Epithelial cell of prostate (primary cell): ENCODE data around the gene DNAH3.
A peak's percentile ranks its signal among the peaks of the same experiment; 100 is the strongest.
"Not testable (repeated sequence)": the region's sequence is repeated elsewhere in the genome, so short reads cannot be mapped to it uniquely, and the experiment has no call there.

Experiments used
- DNase-seq: peaks from one replicate; pipeline ENCODE4 v3.0.0-alpha.2; 2011; ENCODE audit warnings: low read depth, low spot score
- H3K27ac ChIP-seq: fragments of 450-650 bp; 2 replicates; pipeline ENCODE4 v1.5.1; 2017; ENCODE audit warnings: mild to moderate bottlenecking

DNAH3 gene

DNA sequence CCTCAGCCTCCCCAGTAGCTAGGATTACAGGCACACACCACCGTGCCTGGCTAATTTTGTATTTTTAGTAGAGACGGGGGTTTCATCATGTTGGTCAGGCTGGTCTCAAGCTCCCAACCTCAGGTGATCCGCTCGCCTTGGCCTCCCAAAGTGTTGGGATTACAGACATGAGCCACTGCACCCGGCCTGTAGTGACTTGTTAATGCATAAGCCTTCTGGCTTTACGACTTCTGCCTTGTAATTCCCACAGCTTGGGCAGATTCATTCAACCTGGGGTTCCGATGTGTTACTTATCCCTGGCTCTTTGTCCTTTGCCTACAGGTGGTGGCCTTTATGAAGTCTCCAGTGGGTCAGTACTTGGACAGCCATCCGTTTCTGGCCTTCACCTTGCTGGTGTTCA, 19.5 kb upstream of the DNAH3 start:
- not testable (repeated sequence) for H3K27ac ChIP-seq, DNase-seq

- DNase-seq: no peak
- no peak overlapping the region for H3K27ac ChIP-seq
These were observed 18.8 kb upstream of the DNAH3 start for GRCh38 chr16:21169249-21169981.

- peak overlapping the region; percentile 65 for H3K27ac ChIP-seq
- DNase-seq: no peak
These were observed 17.4 kb upstream of the DNAH3 start for GRCh38 chr16:21167929-21168602.

DNA sequence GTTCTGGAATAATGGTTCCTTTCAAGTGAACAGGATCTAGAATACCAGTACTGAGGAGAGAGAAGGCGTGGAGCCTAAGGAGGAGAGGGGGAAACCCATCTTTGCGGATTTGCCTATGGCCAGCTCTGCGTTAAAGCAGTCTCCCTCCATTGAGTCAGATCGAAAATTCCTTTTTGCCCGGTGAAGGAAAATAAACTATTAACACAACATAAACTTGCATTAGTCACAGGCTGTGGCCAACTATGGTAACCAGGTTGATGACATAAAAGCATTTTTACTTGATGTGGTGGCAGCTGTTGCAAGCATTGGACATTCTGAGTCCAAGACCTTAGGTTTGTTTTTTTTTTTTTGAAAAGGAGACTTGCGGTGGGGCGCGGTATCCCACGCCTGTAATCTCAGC, 16.7 kb upstream of the DNAH3 start:
- peak overlapping the region; percentile 65 for H3K27ac ChIP-seq
- peak; percentile 40 for DNase-seq

- DNase-seq: no peak
- H3K27ac ChIP-seq: peak overlapping the region; percentile 65
These were observed 15.9 kb upstream of the DNAH3 start for GRCh38 chr16:21166561-21166961.

GRCh38 chr16:21164521-21165168, 14.0 kb upstream of the DNAH3 start:
- DNase-seq: no peak
- H3K27ac ChIP-seq: no peak overlapping the region

GRCh38 chr16:21163576-21163975, 12.9 kb upstream of the DNAH3 start:
- no peak for DNase-seq
- peak overlapping the region; percentile 16 for H3K27ac ChIP-seq

DNA sequence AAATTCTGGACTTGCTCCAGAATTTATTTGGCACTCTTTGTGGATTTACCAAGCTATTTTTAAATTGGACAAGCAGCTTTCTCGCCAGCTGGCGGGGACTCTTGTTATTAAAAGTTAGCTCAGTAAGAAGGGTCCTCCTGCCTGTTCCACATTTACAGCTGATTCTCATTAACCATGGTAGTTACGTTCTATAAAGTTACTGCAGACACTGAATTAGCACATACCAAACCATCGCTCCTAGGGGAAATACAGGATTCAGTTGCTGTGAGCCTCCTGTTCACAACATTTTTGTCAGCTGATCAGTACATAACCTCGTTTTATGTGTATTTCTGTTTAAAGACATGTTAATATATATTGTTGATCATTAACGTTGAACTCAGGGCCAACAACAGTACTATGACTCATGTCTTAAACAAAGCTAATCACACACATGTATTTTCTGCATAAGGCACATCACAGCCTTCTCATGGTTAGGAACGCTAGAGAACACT, 12.1 kb upstream of the DNAH3 start:
- no peak for DNase-seq
- no peak overlapping the region for H3K27ac ChIP-seq

GRCh38 chr16:21161211-21161610, 10.6 kb upstream of the DNAH3 start:
- DNase-seq: no peak
- no peak overlapping the region for H3K27ac ChIP-seq

GRCh38 chr16:21160276-21160675, 9.6 kb upstream of the DNAH3 start:
- DNase-seq: no peak
- peak overlapping the region; percentile 72 for H3K27ac ChIP-seq

GRCh38 chr16:21159281-21159951, 8.8 kb upstream of the DNAH3 start:
- peak overlapping the region; percentile 72 for H3K27ac ChIP-seq
- peak; percentile 39 for DNase-seq

DNA sequence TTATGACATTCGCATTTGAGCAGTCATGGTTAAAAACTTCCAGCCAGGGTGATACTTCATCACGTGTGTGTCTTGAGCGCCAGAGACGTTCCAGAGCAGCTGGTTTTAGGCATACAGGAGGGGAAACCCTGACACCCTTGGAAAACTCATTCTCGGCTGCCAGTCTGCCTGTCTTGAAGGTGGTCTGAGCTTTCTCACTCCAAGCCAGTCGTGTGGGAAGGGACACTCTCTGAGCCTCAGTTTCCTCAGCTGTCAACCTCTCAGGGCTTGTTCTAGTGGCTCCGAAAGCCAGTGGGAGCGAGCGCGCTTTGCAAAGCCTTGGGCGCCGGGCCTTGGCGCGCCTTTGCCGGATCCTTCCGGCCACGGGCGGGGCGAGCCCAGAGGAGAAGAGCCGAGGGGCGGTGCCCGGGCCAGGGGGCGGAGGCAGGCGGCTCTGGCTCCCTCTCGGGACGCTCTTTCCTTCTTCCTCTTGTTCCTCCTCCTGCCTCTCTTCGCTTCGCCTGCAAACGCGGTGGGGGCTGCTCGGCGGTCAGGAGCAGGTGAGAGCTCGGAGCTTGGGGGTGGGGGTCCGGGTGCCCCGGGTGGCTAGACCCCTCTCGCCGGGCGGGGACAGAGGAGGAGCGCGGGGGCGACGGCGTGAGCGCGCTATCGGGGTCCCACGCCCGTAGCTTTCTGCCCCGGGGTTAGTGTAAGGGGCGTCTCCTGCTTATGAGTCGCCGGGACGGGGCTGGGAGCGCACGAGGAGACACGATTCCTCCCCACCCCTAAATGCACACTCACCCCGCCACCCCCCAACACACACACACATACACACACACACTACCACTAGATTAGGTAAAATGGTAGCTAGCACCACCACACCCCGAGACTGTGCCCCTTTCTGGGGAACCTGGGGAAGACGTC, 7.8 kb upstream of the DNAH3 start, which contains the start of gene LDAF1:
Gene LDAF1 (plus strand): TSS at position 467 of the 903 bp plus-strand sequence. CDS start 2,509 bp downstream, outside the sequence.
- peak; percentile 26 for DNase-seq
- peak within 1 kb of the TSS; percentile 72 for H3K27ac ChIP-seq

- DNase-seq: no peak
- peak overlapping the region; percentile 72 for H3K27ac ChIP-seq
These were observed 7.0 kb upstream of the DNAH3 start for GRCh38 chr16:21157632-21158031.

GRCh38 chr16:21156767-21157467, 6.3 kb upstream of the DNAH3 start:
- H3K27ac ChIP-seq: no peak overlapping the region
- DNase-seq: peak; percentile 14

DNA sequence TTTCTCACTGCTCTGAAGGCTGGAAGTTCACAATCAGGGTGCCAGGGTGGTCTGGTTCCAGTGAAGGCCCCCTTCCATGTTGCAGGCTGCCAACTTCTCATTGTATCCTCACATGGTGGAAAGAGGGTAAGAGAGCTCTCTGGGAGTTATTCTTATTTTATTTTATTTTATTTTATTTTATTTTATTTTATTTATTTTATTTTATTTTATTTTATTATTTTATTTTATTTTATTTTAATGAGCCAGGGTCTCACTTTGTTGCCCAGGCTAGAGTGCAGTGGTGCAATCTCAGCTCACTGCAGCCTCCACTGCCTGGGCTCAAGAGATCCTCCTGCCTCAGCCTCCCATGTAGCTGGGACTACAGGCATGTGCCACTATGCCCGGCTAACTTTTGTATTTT, 5.4 kb upstream of the DNAH3 start:
- H3K27ac ChIP-seq, DNase-seq: not testable (repeated sequence)

DNA sequence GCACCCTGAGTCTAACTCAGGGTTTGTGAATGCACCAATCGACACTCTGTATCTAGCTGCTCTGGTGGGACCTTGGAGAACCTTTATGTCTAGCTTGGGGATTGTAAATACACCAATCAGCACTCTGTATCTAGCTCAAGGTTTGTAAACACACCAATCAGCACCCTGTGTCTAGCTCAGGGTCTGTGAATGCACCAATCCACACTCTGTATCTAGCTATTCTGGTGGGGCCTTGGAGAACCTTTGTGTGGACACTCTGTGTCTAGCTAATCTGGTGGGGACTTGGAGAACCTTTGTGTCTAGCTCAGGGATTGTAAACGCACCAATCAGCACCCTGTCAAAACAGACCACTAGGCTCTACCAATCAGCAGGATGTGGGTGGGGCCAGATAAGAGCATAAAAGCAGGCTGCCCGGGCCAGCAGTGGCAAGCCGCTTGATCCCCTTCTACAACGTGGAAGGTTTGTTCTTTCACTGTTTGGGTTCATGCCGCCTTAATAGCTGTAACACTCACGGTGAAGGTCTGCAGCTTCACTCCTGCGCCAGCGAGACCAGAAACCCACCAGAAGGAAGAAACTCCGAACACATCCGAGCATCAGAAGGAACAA, 2.6 kb upstream of the DNAH3 start:
- H3K27ac ChIP-seq, DNase-seq: not testable (repeated sequence)

GRCh38 chr16:21152160-21153030, 1.7 kb upstream of the DNAH3 start:
- H3K27ac ChIP-seq, DNase-seq: not testable (repeated sequence)
